Caco-2 (cell line): ENCODE data around the gene ZNF839. TPM values are rescaled to one million over a fixed set of nuclear protein-coding genes. Genes with fewer than 3 reads are reported as not detected.

Experiments
- BruUV-seq: library from RNA; stranded (reverse); fragments of 400-500 nt; replicated peaks from 2 replicates; lab custom pipeline; 2021; lab: Mats Ljungman, UMichigan
- CTCF ChIA-PET: fragments of 300-600 bp; sonication (Branson Sonifier 250); formaldehyde crosslinking; loops from one replicate; lab custom pipeline; 2022; ENCODE audit warnings: antibody characterized with exemption; lab: Charles Lee
- POLR2A ChIA-PET: fragments of 300-600 bp; sonication (Branson Sonifier 250); formaldehyde crosslinking; loops from one replicate; lab custom pipeline; 2022; ENCODE audit warnings: antibody characterized with exemption; lab: Charles Lee
- DNase-seq, 2 experiments: peaks; one replicate each; pipeline versions ENCODE4 v3.0.0 to v3.0.0-alpha.2; 2020 to 2022
- H3K27me3 ChIP-seq: replicated peaks from 2 replicates; pipeline ENCODE4 v1.6.0; 2011; ENCODE audit warnings: low read length; ENCODE audit not compliant: control insufficient read depth, insufficient read depth
- H3K36me3 ChIP-seq: 2 replicates; pipeline ENCODE4 v1.5.1; 2011; ENCODE audit warnings: low read length; ENCODE audit not compliant: control insufficient read depth, insufficient read depth
- H3K4me1 ChIP-seq: fragments of 250-450 bp; sonication (Bioruptor Pico); 2 replicates; pipeline ENCODE4 v1.5.1; 2020; ENCODE audit warnings: mild to moderate bottlenecking
- H3K4me3 ChIP-seq: 2 replicates; pipeline ENCODE4 v1.5.1; 2011; ENCODE audit warnings: low read depth, mild to moderate bottlenecking, control low read depth, low read length
- H3K9me3 ChIP-seq: fragments of 250-450 bp; sonication (Bioruptor Pico); 2 replicates; pipeline ENCODE4 v1.5.1; 2020; ENCODE audit warnings: mild to moderate bottlenecking, moderate library complexity
- H3K27ac Mint-ChIP-seq: one replicate; pipeline ENCODE4 v1.8.0; 2022; ENCODE audit warnings: mixed read lengths; ENCODE audit not compliant: unreplicated experiment
- H3K27me3 Mint-ChIP-seq: one replicate; pipeline ENCODE4 v1.8.0; 2022; ENCODE audit warnings: mixed read lengths; ENCODE audit not compliant: insufficient read depth, unreplicated experiment
- H3K36me3 Mint-ChIP-seq: one replicate; pipeline ENCODE4 v1.8.0; 2022; ENCODE audit warnings: mild to moderate bottlenecking, mixed read lengths; ENCODE audit not compliant: insufficient read depth, unreplicated experiment
- H3K4me1 Mint-ChIP-seq: one replicate; pipeline ENCODE4 v1.8.0; 2022; ENCODE audit warnings: low read depth, mixed read lengths; ENCODE audit not compliant: unreplicated experiment
- H3K4me3 Mint-ChIP-seq: one replicate; pipeline ENCODE4 v1.8.0; 2022; ENCODE audit warnings: mild to moderate bottlenecking, moderate library complexity, mixed read lengths; ENCODE audit not compliant: unreplicated experiment
- H3K9me3 Mint-ChIP-seq: one replicate; pipeline ENCODE4 v1.8.0; 2022; ENCODE audit warnings: mixed read lengths; ENCODE audit not compliant: unreplicated experiment
- CTCF ChIP-seq, 2 experiments: fragments of 200-600 bp in 1 of 2; IDR thresholded peaks; 1 replicate in 1 of 2; 2 replicates in 1 of 2; pipeline versions ENCODE4 v1.5.1 to v1.8.0; 2011 to 2022; ENCODE audit warnings: antibody characterized with exemption in 1 of 2, control low read depth in 1 of 2, inconsistent platforms in 1 of 2, low read depth in 1 of 2, low read length in 1 of 2, mild to moderate bottlenecking in 1 of 2, moderate library complexity in 1 of 2; ENCODE audit not compliant: insufficient read depth in 1 of 2, severe bottlenecking in 1 of 2, unreplicated experiment in 1 of 2
- intact Hi-C: fragments of 100-400 bp; cut with micrococcal nuclease; formaldehyde crosslinking; loops from one replicate; pipeline ENCODE4 v1.10.0; 2022; ENCODE audit not compliant: unreplicated experiment
- total RNA-seq: library from RNA; stranded (reverse); gene quantifications from 2 replicates; pipeline ENCODE4 v1.2.3, GENCODE V29; 2022

The ZNF839 gene
- total RNA-seq, 1 experiment from 2014 or later = 11.9 TPM

GRCh38 chr14:102389246-102389645 lies 69.7 kb downstream of the ZNF839 start:
- no peaks in the 10 kb centered on the region for H3K4me1 Mint-ChIP-seq
- no peak overlapping the region for H3K27ac Mint-ChIP-seq
- Histone ChIP-seq H3K9me3 (no peaks in the 10 kb centered on the region), H3K4me1 (no peaks in the 10 kb centered on the region), H3K4me3 (no peak overlapping the region), H3K36me3 (no peaks in the 10 kb centered on the region), H3K27me3 (no peaks in the 10 kb centered on the region)
- CTCF ChIA-PET = no interaction called here
- intact Hi-C loops = no loop called here
- POLR2A ChIA-PET = no interaction called here
- no peak for DNase-seq
- no peaks in the 10 kb centered on the region for H3K9me3 Mint-ChIP-seq
- no peak for TF ChIP-seq CTCF (IDR thresholded peaks at IDR 0.05; ENCODE audit: insufficient read depth in 1 of 2, low read depth in 1 of 2, low read length in 1 of 2, severe bottlenecking in 1 of 2, unreplicated experiment in 1 of 2)
- H3K4me3 Mint-ChIP-seq = no peak overlapping the region
- BruUV-seq = no TSS peak
- no peaks in the 10 kb centered on the region for H3K27me3 Mint-ChIP-seq
- H3K36me3 Mint-ChIP-seq = no peaks in the 10 kb centered on the region

DNA sequence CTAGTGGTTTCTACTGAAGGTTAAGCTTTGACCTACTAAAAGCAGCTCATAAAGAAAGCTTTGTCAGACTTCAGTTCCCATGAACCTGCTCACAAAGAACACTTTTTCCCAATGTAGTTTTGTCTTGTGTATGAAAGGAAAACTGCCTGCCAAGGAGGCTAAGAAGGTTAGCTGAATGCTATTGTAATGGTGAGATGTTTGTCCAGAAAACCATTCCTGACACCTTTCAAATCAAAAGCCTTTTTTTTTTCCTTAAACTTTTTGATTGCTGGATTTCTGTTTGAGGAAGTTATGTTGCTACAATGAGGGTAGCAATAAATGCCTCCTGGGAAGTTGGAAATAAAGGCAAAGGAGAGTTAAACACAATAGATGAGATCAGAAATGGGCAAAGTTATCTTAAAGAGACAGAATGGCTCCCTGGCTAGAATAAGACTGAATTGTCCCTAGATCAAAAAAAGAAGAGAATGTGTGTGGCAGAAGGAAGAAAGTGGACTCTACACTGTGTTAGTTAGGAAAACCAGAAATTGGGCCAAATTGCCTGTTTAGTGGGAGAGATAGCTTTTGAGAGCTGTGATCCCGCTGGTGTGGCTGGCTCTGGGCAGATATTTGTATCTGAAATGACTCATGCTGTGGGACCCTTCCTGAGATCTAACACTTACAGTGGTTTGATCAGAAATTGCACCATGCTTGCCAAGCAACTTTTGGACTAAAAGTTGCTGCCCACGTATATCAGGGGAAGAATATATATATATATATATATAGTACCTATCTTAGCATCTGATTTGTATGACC lies 70.7 kb downstream of the ZNF839 start:
- H3K27me3 ChIP-seq = no peaks in the 10 kb centered on the region
- no peaks in the 10 kb centered on the region for H3K9me3 ChIP-seq
- no TSS peak for BruUV-seq
- no peak for DNase-seq
- CTCF ChIA-PET = no interaction called here
- POLR2A ChIA-PET = no interaction called here
- Mint-ChIP-seq H3K27ac (no peak overlapping the region), H3K27me3 (no peaks in the 10 kb centered on the region), H3K36me3 (no peaks in the 10 kb centered on the region), H3K4me1 (no peaks in the 10 kb centered on the region), H3K9me3 (no peaks in the 10 kb centered on the region), H3K4me3 (no peak overlapping the region)
- intact Hi-C loops = no loop called here
- no peak for TF ChIP-seq CTCF (IDR thresholded peaks at IDR 0.05; ENCODE audit: insufficient read depth in 1 of 2, low read depth in 1 of 2, low read length in 1 of 2, severe bottlenecking in 1 of 2, unreplicated experiment in 1 of 2)
- H3K4me3 ChIP-seq = no peak overlapping the region
- no peaks in the 10 kb centered on the region for H3K4me1 ChIP-seq
- H3K36me3 ChIP-seq = no peaks in the 10 kb centered on the region

Other genes with a start within 250 kb of the ZNF839 start
- gene HSP90AA1, start 232.7 kb upstream of the ZNF839 start, total RNA-seq = 464 and 478 TPM in 2 replicates
- 32.5 and 34.0 TPM in 2 replicates for gene WDR20, start 179.8 kb upstream of the ZNF839 start, total RNA-seq
- 1.4 and 2.0 TPM in 2 replicates for gene MOK, start 14.6 kb upstream of the ZNF839 start, total RNA-seq
- 38.9 and 41.5 TPM in 2 replicates for gene CINP, start 43.1 kb downstream of the ZNF839 start, total RNA-seq
- gene TECPR2, start 43.2 kb downstream of the ZNF839 start, total RNA-seq = 5.4 and 9.3 TPM in 2 replicates
- gene ANKRD9, start 190.0 kb downstream of the ZNF839 start, total RNA-seq = 15.0 and 15.5 TPM in 2 replicates